ENCODE data around the gene FANCD2.
"Not testable (repeated sequence)": the region's sequence is repeated elsewhere in the genome, so short reads cannot be mapped to it uniquely, and the experiment has no call there.

Gene FANCD2

GRCh38 chr3:10026084-10026890 lies at the start of gene FANCD2:
Gene FANCD2 (plus strand): TSS chr3:10026437. CDS start chr3:10028658, 2,221 bp downstream.
- DNase-seq = peak; percentile 83

GRCh38 chr3:9976721-9977709 lies 49.2 kb upstream of the FANCD2 start:
- DNase-seq = peak; percentile 74

GRCh38 chr3:9978710-9979305 lies 47.4 kb upstream of the FANCD2 start:
- DNase-seq = no peak

DNA sequence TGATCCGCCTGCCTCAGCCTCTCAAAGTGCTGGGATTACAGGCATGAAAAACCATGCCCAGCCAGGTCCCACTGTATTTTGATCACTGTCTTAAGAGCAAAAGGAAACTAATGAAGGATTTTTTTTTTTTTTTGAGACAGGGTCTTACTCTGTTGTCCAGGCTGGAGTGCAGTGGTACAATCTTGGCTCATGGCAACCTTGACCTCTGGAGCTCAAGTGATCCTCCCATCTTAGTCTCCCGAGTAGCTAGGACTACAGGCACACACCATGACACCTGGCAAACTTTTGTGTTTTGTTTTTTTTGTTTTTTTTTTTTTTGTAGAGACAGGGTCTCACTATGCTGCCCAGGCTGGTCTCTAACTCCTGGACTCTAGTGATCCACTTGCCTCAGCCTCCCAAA lies 46.0 kb upstream of the FANCD2 start:
- no peak for DNase-seq

DNA sequence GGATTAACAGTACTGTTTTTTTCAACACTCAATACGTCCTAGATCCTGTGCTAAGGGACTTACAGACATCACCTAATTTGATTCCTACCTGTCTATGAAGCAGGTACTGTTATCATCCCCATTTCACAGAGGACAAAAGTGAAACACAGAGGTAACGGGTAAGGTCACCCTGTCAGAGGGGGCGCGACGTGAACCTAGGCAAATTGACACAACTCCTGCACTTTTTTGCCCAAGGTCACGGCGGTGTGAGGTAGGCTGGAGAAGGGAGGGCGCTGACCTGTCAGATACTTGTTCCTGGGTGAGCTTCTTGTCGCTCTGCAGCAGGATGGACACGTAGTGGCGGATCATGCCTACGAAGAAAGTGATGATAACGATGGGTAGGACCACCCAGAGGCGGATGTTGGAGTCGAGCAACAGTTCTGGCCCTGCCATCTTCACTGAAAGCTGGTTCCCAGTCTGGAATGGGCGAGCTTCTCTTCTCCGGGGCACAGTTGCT lies 40.0 kb upstream of the FANCD2 start:
- DNase-seq = peak; percentile 12

DNA sequence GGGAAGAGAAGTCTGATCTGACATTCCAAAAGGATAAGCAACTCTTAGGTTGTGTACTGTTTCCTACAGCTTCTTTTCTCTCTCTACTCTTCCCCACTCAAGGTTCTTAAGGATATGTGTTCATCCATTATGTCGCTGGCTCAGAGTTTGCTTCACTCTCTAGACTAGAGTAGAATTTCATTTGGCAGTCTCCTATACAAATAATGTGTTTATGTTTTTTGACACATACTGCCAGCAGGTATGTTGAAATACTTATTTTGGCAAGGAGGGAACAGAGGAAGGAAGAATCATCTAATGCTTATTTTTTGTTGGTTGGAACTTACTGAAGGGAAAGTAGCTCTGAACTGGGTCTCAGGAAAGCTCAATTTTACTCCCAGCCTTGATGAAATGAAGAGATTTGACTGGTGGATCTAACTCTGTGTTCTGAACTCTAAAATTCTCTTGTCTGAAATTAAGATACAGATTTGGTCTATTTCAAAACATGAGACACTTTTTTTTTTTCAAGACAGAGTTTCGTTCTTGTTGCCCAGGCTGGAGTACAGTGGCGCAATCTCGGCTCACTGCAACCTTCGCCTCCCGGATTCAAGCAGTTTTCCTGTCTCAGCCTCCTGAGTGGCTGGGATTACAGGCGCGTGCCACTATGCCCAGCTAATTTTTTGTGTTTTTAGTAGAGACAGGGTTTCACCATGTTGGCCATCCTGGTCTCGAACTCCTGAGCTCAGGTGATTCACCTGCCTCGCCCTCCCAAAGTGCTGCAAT lies 32.0 kb upstream of the FANCD2 start:
- DNase-seq = no peak

- no peak for DNase-seq
Observed at GRCh38 chr3:10000686-10001085, 25.6 kb upstream of the FANCD2 start.

GRCh38 chr3:10002951-10003350 lies 23.3 kb upstream of the FANCD2 start:
- no peak for DNase-seq

DNA sequence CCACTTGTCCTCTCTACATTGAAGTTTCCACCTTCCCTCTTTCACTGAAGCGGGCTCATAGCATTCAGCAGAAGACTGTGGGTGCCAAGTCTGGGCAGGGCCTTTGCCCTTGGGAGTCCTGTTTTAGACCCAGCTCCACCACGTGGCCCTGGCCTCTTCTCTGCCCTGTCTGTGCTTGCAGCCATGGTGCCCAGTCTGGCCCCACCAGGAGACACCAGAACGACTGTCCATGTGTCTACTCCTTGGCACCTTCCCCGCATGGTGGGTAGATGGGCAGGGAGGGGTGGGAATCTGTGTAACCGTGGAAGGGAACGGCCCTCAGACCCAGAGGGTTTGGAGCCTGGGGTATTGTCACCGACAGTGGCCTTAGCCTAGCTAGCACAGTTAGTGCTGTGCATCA lies 21.7 kb upstream of the FANCD2 start:
- DNase-seq = no peak

DNA sequence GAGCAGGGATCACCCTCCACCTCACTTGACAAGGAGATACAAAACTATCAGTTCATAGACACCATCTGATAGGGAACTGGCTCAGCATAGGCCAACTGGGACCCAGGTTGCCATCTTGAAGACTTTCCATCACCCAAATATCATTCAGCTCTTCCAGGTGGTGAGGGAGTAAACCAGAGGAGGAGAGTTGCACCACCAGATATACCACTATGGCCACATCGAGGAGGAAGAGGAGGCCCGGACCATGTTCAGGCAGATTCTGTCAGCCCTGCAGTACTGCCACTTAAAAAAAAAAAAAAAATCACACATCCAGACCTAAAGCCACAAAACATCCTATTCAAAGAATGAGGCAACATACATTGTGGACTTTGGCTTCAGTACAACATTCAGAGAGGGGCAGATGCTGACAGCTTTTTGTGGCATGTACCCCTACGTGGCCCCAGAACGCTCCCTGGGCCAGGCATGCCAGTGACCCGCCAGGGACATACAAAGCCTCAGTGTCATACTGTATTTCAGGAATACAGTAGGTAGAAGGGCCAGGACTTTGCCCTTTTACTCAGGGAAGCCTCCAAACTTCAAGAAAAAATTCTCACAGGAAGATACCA lies 21.2 kb upstream of the FANCD2 start:
- DNase-seq = no peak

DNA sequence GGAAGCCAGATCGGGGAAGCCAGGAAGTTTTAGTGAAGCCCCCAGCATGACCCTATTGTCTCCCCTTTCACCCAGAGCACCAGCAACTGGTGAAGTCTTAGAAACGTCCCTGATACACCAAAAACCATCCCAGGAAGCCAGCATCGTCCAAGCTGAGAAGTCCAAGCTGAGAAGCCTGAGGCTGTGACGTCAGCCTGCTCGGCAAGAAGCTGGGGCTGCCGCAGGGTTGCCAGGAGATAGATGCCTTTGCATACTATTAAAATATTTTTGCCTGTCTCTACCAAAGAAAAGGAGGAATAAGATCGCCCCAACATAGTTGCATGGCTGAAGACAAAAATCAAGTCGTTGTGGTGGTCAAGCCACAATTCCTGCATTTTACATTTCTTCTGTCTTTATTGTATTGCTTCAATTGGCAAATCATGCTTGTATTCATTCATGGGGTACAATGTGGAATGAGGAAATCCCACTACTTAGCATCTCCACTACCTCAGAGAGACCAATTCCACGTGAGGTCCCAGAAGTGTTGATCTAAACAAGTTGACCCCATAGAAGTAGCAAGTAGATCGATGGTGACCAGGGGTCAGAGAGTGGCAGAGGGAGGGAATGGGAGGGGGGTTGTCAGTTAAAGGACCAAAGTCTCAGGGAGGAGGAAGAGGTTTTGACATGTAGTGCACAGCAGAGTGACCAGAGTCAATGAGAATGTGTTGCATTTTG lies 20.0 kb upstream of the FANCD2 start:
- no peak for DNase-seq

DNA sequence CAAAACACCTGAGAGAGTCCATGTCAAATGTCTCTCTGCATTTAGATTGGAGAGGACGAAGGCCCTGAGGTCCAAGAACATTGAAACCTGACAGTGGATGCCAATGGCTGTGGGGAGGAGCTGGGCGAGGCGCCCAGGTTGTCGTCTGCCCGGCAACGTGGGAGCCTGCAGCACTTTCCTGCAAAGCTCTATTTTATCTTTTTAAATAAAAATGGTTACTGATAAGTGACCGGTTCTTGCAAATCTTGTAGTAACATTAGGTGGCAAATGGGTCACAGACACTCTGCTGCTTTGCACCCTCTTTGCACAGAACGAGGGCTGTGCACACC lies 19.5 kb upstream of the FANCD2 start:
- no peak for DNase-seq

- DNase-seq = no peak
Observed at GRCh38 chr3:10007126-10007782, 19.0 kb upstream of the FANCD2 start.

GRCh38 chr3:10008216-10008587 lies 18.0 kb upstream of the FANCD2 start:
- not testable (repeated sequence) for DNase-seq

- peak; percentile 78 for DNase-seq
Observed at GRCh38 chr3:10008588-10009344, 17.5 kb upstream of the FANCD2 start.

DNA sequence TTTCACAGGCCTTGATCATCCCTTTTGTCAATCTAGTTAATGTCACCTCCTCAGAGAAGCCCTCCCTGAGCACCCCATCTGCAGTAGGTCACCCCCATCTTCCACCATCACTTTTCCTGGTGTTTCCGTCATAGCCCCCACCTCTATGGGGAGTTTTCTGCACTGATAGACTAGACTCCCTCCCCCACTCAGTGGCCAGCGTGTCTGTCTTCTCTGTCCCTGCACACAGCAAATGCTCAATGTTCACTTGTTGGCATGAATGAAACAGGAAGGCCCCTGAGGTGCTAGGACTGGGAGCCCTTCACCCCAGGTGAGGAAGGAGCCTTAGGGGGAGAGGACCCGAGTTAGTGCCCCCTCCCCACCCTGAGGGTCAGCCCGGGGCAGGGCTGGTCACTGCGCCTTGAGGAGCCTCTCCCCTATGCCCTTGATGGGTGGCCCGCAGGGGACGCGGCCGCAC lies 15.8 kb upstream of the FANCD2 start:
- DNase-seq = peak; percentile 33

GRCh38 chr3:10010878-10011465 lies 15.3 kb upstream of the FANCD2 start:
- peak; percentile 87 for DNase-seq

DNA sequence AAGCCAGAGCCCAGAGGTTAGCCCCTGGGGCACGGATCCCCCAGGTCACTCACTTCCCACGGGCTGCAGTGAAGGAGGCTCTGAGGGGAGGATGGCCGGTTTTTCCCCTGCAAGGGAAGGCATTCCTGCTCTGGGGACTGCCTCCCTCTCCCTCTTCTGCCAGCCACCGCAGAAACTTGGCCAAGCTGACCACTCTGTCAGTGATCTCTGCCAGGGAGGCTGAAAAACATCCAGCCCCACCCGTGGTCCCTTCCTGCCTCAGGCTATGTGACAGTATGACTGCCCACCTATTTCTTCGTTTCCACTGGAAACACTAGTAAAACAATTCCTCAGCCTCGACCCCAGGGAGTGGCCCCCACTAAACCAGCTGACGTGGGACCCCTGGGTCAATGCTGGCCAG lies 14.6 kb upstream of the FANCD2 start:
- DNase-seq = no peak

DNA sequence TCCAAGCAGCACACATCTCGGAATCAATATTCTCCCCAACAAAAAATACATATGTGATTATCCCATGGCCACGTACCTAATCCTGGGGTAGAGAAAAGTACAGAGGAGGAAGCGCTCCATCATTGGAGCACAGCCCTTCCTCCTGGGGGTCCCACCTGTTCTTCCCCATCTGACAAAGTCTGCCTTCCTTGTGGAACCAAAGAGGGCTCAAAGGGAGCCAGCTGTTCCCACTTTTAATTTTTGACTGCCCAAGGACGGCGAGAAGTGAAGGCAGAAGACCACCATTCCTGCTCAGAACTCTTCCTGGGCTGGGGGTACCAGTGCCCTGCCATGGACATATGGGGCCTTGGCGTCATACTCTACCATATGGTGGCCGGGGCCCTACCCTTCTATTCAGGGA lies 14.1 kb upstream of the FANCD2 start:
- DNase-seq = no peak

DNA sequence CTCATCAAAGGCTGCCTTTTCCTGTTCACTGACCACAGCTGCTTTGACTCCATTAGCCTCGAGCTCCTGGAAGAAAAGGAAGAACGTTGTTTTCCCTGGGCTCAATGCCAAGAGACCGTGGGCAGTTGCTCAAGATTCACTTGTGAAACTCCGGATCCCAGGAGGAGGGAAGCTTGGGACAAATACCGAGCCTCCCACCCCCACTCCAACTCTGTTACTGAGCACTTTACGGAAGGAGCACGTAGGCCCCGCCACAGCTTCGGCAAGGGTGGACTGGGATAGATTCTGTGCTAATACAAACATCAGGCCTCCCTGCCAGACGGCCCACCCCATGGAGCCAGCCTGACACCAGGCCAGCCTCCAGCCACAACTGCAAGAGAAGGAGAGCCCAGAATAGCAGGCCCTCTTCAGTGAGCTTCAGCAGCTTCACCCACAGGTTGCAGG lies 10.8 kb upstream of the FANCD2 start:
- DNase-seq = no peak

Measured in DMS53 (cell line).